Stomach (tissue), 9 donors: ENCODE measurements around the gene SH3GLB1. TPM values are rescaled to one million over a fixed set of nuclear protein-coding genes. Genes with fewer than 3 reads are reported as not detected.

ENCODE experiments used
- DNase-seq, 2 donors: peaks; one replicate each; pipeline versions ENCODE4 v3.0.0 to v3.0.0-alpha.2; 2013 to 2019
- H3K27ac ChIP-seq, 5 donors: fragments of 200-600 bp in 4 of 5; sonication (generic) in 4 of 5; one replicate each; pipeline ENCODE4 v1.5.1; 2013 to 2019; ENCODE audit warnings: mild to moderate bottlenecking in 1 of 5, moderate library complexity in 1 of 5
- H3K27me3 ChIP-seq, 3 donors: fragments of 200-600 bp; sonication (generic); one replicate each; pipeline ENCODE4 v1.5.1; 2017 to 2019; ENCODE audit warnings: mixed run types in 1 of 3
- H3K36me3 ChIP-seq, 4 donors: fragments of 200-600 bp; sonication (generic); 1 replicate in 3 of 4; 2 replicates in 1 of 4; pipeline ENCODE4 v1.5.1; 2016 to 2019
- H3K4me1 ChIP-seq, 4 donors: fragments of 200-600 bp; sonication (generic); one replicate each; pipeline ENCODE4 v1.5.1; 2016 to 2019
- H3K4me3 ChIP-seq, 4 donors: fragments of 200-600 bp; sonication (generic) in 3 of 4; one replicate each; pipeline ENCODE4 v1.5.1; 2016 to 2019; ENCODE audit warnings: mild to moderate bottlenecking in 1 of 4
- H3K9me3 ChIP-seq, 4 donors: fragments of 200-600 bp; sonication (generic); one replicate each; pipeline ENCODE4 v1.5.1; 2016 to 2019
- CTCF ChIP-seq, 7 experiments: fragments of 450-650 bp in 4 of 7; fragments of 200-600 bp in 3 of 7; sonication (generic) in 3 of 7; IDR thresholded peaks; one replicate each; pipeline ENCODE4 v1.5.1; 2016 to 2019; ENCODE audit warnings: antibody characterized with exemption in 7 of 7, control low read depth in 2 of 7, mild to moderate bottlenecking in 1 of 7
- EP300 ChIP-seq: sonication (generic); formaldehyde crosslinking; IDR thresholded peaks from one replicate; pipeline ENCODE4 v1.6.1; 2017; ENCODE audit warnings: antibody characterized with exemption
- POLR2A ChIP-seq, 4 donors: fragments of 450-650 bp; IDR thresholded peaks; one replicate each; pipeline ENCODE4 v1.6.1; 2016; ENCODE audit warnings: antibody characterized with exemption in 4 of 4, control low read depth in 2 of 4, mild to moderate bottlenecking in 1 of 4, moderate library complexity in 1 of 4
- POLR2AphosphoS5 ChIP-seq, 3 donors: sonication (generic); formaldehyde crosslinking; IDR thresholded peaks; one replicate each; pipeline ENCODE4 v1.6.1; 2016; ENCODE audit warnings: antibody characterized with exemption in 3 of 3
- WGBS, 5 donors: extraction: QIAGEN DNeasy Blood & Tissue Kit in 3 of 5; methylation state at CpG; one replicate each; pipeline versions ENCODE4 v1.1.5 to v1.1.7; 2013 to 2018; 5-methylcytosine and 5-hydroxymethylcytosine counted together
- intact Hi-C: fragments of 100-400 bp; cut with DNase I; formaldehyde crosslinking; loops from one replicate; pipeline ENCODE4 v1.15.1; 2023; ENCODE audit warnings: low total_unique reads
- polyA plus RNA-seq, 3 donors: library from polyadenylated mRNA; stranded (reverse); fragments of 200-250 nt; gene quantifications; one replicate each; pipeline ENCODE4 v1.2.3, GENCODE V29; 2013
- total RNA-seq, 5 donors: library from RNA; depleted of rRNA; stranded (reverse); fragments of >200 nt; gene quantifications; one replicate each; pipeline versions ENCODE4 v1.1.0 to v1.2.3, GENCODE V29; 2014 to 2016
- donor health status: healthy with polysubstance abuse.
- donor health status: Bipolar disorder and iron deficiency.
- donor health status: healthy.

The SH3GLB1 gene
- total and polyA plus RNA-seq, 8 donors, result 25.2 to 95.5 (median 39.7) TPM

GRCh38 chr1:86708920-86709319 is 4.5 kb downstream of the SH3GLB1 start:
- WGBS, 5 donors, result 24 to 41% (median 36%) methylated on average over 1 of the region's 1 CpG
- H3K27ac ChIP-seq, result no peak overlapping the region
- peaks cover 22 to 85% (median 61%) of the 10 kb centered on the region in 4 donors for H3K4me1 ChIP-seq

GRCh38 chr1:86712088-86712860 is 7.9 kb downstream of the SH3GLB1 start:
- H3K27ac ChIP-seq, result no peak overlapping the region
- peaks cover 16 to 100% (median 72%) of the 10 kb centered on the region in 4 donors for H3K4me1 ChIP-seq
- DNase-seq, result no peak
- 80 to 86% (median 85%) methylated on average over 2 of the region's 2 CpGs for WGBS, 5 donors
- peaks cover 0 to 15% (median 12%) of the 10 kb centered on the region in 4 donors for H3K36me3 ChIP-seq
- no peak overlapping the region for H3K4me3 ChIP-seq
- TF ChIP-seq POLR2A (IDR thresholded peaks at IDR 0.05), result no peak
- no peak for TF ChIP-seq EP300
- no peak for TF ChIP-seq POLR2AphosphoS5 (IDR thresholded peaks at IDR 0.05)
- no peak for TF ChIP-seq CTCF (IDR thresholded peaks at IDR 0.05)
- H3K9me3 ChIP-seq, result no peaks in the 10 kb centered on the region
- intact Hi-C loops, result no loop called here
- H3K27me3 ChIP-seq, result no peaks in the 10 kb centered on the region

More at GRCh38 chr1:86708920-86709319, 4.5 kb downstream of the SH3GLB1 start:
- Histone ChIP-seq H3K4me3 (no peak overlapping the region), H3K27me3 (no peaks in the 10 kb centered on the region), H3K9me3 (no peaks in the 10 kb centered on the region), H3K36me3 (no peaks in the 10 kb centered on the region)
- TF ChIP-seq CTCF (IDR thresholded peaks at IDR 0.05), result no peak
- no peak for TF ChIP-seq EP300
- TF ChIP-seq POLR2A (IDR thresholded peaks at IDR 0.05), result no peak
- no peak for TF ChIP-seq POLR2AphosphoS5 (IDR thresholded peaks at IDR 0.05)
- intact Hi-C loops, result no loop called here
- no peak for DNase-seq

GRCh38 chr1:86713477-86713876 is 9.1 kb downstream of the SH3GLB1 start:
- no peak overlapping the region for H3K27ac ChIP-seq

GRCh38 chr1:86714159-86714558 is 9.8 kb downstream of the SH3GLB1 start:
- intact Hi-C loops, result no loop called here

More at GRCh38 chr1:86713477-86713876, 9.1 kb downstream of the SH3GLB1 start:
- 81 to 90% (median 86%) methylated on average over 3 of the region's 3 CpGs for WGBS, 5 donors
- Histone ChIP-seq H3K4me1 (peaks cover 10 to 98% (median 62%) of the 10 kb centered on the region in 4 donors), H3K36me3 (peaks cover 0 to 26% (median 19%) of the 10 kb centered on the region in 4 donors), H3K9me3 (no peaks in the 10 kb centered on the region), H3K27me3 (no peaks in the 10 kb centered on the region), H3K4me3 (no peak overlapping the region)
- DNase-seq, result no peak
- intact Hi-C loops, result no loop called here
- TF ChIP-seq POLR2AphosphoS5 (IDR thresholded peaks at IDR 0.05) (no peak), CTCF (IDR thresholded peaks at IDR 0.05) (no peak), EP300 (no peak), POLR2A (IDR thresholded peaks at IDR 0.05) (no peak)

More at GRCh38 chr1:86714159-86714558, 9.8 kb downstream of the SH3GLB1 start:
- DNase-seq, result no peak
- Histone ChIP-seq H3K36me3 (peaks cover 0 to 27% (median 19%) of the 10 kb centered on the region in 4 donors), H3K4me1 (peaks cover 10 to 91% (median 57%) of the 10 kb centered on the region in 4 donors), H3K4me3 (no peak overlapping the region), H3K27me3 (no peaks in the 10 kb centered on the region), H3K9me3 (no peaks in the 10 kb centered on the region), H3K27ac (no peak overlapping the region)
- 61 to 72% (median 65%) methylated on average over 1 of the region's 1 CpG for WGBS, 5 donors
- TF ChIP-seq EP300 (no peak), POLR2A (IDR thresholded peaks at IDR 0.05) (no peak), POLR2AphosphoS5 (IDR thresholded peaks at IDR 0.05) (no peak), CTCF (IDR thresholded peaks at IDR 0.05) (no peak)
